ENCODE data around the gene IMPA2.

DNA sequence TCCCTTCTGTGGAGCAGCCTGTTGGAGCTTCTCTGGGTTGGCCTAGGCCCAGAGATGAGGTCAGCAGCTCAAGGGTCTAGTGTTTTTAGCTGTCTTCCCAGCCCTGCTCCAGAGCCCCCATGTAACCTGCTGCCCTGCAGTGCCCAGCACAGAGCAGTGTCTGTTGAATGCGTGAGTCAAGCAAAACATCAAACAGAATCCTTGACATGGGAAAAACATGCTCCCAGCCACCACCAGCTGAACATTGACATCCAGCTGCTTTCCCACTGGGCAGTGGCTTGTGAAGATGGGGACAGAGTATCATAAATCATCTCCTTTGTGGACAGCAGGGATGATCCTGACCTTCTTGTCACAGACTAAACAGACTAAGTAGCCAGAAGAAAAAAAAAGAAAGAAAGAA, 22.6 kb downstream of the IMPA2 start:
- TF ChIP-seq, protein P1, sequence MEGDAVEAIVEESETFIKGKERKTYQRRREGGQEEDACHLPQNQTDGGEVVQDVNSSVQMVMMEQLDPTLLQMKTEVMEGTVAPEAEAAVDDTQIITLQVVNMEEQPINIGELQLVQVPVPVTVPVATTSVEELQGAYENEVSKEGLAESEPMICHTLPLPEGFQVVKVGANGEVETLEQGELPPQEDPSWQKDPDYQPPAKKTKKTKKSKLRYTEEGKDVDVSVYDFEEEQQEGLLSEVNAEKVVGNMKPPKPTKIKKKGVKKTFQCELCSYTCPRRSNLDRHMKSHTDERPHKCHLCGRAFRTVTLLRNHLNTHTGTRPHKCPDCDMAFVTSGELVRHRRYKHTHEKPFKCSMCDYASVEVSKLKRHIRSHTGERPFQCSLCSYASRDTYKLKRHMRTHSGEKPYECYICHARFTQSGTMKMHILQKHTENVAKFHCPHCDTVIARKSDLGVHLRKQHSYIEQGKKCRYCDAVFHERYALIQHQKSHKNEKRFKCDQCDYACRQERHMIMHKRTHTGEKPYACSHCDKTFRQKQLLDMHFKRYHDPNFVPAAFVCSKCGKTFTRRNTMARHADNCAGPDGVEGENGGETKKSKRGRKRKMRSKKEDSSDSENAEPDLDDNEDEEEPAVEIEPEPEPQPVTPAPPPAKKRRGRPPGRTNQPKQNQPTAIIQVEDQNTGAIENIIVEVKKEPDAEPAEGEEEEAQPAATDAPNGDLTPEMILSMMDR (conservative IDR thresholded peaks at IDR 0.05; ENCODE audit: low read depth, low read length): no peak
- no peak for TF ChIP-seq EZH2 (IDR thresholded peaks at IDR 0.05; ENCODE audit: borderline replicate concordance, low read depth, low read length, poor library complexity, severe bottlenecking)

Measured in A673 (cell line).